GM19043 (cell line): Measurements from ENCODE around the gene ADGRF3.
A peak's percentile ranks its signal among the peaks of the same experiment; 100 is the strongest.
"Not testable (repeated sequence)": the region's sequence is repeated elsewhere in the genome, so short reads cannot be mapped to it uniquely, and the experiment has no call there.

ENCODE experiments used
- ATAC-seq: cut with Tn5 transposase; IDR thresholded peaks from one replicate; pipeline ENCODE4 v1.9.1; 2021; ENCODE audit warnings: low read depth; ENCODE audit not compliant: unreplicated experiment

ADGRF3 gene

GRCh38 chr2:26354469-26354868, 7.9 kb upstream of the ADGRF3 start:
- ATAC-seq = not testable (repeated sequence)

GRCh38 chr2:26352892-26353291, 6.3 kb upstream of the ADGRF3 start:
- ATAC-seq = no peak

- no peak for ATAC-seq
Measured at GRCh38 chr2:26351375-26352090, 4.9 kb upstream of the ADGRF3 start.

- no peak for ATAC-seq
Measured at GRCh38 chr2:26349690-26350089, 3.1 kb upstream of the ADGRF3 start.

GRCh38 chr2:26347286-26347865, 787 bp upstream of the ADGRF3 start:
- ATAC-seq = no peak

GRCh38 chr2:26345545-26346453, 790 bp downstream of the ADGRF3 start, which contains the start of gene SELENOI:
TSS of gene SELENOI (plus strand) at chr2:26346143. CDS start at chr2:26346233, 90 bp downstream.
- ATAC-seq = peak; percentile 93

GRCh38 chr2:26345283-26345544, 1.4 kb downstream of the ADGRF3 start:
- no peak for ATAC-seq

- no peak for ATAC-seq
Measured at GRCh38 chr2:26344581-26345282, 1.9 kb downstream of the ADGRF3 start.

- ATAC-seq = no peak
Measured at GRCh38 chr2:26340831-26341230, 5.8 kb downstream of the ADGRF3 start.

GRCh38 chr2:26337298-26337697, 9.3 kb downstream of the ADGRF3 start:
- no peak for ATAC-seq

- ATAC-seq = no peak
Measured at GRCh38 chr2:26336719-26337118, 9.9 kb downstream of the ADGRF3 start.

GRCh38 chr2:26335231-26335630, 11.4 kb downstream of the ADGRF3 start:
- ATAC-seq = no peak

- ATAC-seq = no peak
Measured at GRCh38 chr2:26333293-26333692, 13.3 kb downstream of the ADGRF3 start.

GRCh38 chr2:26331321-26331720, 15.3 kb downstream of the ADGRF3 start:
- not testable (repeated sequence) for ATAC-seq

GRCh38 chr2:26330604-26331003, 16.0 kb downstream of the ADGRF3 start:
- no peak for ATAC-seq

GRCh38 chr2:26330114-26330549, 16.5 kb downstream of the ADGRF3 start:
- ATAC-seq = peak; percentile 66

GRCh38 chr2:26329083-26329482, 17.5 kb downstream of the ADGRF3 start:
- ATAC-seq = not testable (repeated sequence)

GRCh38 chr2:26327291-26328272, 19.0 kb downstream of the ADGRF3 start:
- ATAC-seq = no peak

- no peak for ATAC-seq
Measured at GRCh38 chr2:26326514-26326913, 20.1 kb downstream of the ADGRF3 start.

- ATAC-seq = no peak
Measured at GRCh38 chr2:26325851-26326250, 20.7 kb downstream of the ADGRF3 start.
